GM23248 (cell line): Measurements from ENCODE around the gene LPAR1. TPM values are rescaled to one million over a fixed set of nuclear protein-coding genes. Genes with fewer than 3 reads are reported as not detected.

Experiments used
- DNase-seq: peaks from one replicate; pipeline ENCODE4 v3.0.0-alpha.2; 2015
- H2AFZ ChIP-seq: fragments of 200-600 bp; sonication (generic); 2 replicates; pipeline ENCODE4 v1.6.1; 2016; ENCODE audit warnings: antibody characterized with exemption
- H3F3A ChIP-seq: fragments of 200-600 bp; sonication (generic); 2 replicates; pipeline ENCODE4 v1.6.1; 2016; ENCODE audit warnings: mild to moderate bottlenecking, antibody characterized with exemption, mixed run types; ENCODE audit not compliant: insufficient read depth
- H3K27ac ChIP-seq: fragments of 200-600 bp; sonication (generic); 2 replicates; pipeline ENCODE4 v1.5.1; 2016; ENCODE audit warnings: mild to moderate bottlenecking
- H3K27me3 ChIP-seq: fragments of 200-600 bp; sonication (generic); replicated peaks from 2 replicates; pipeline ENCODE4 v1.6.1; 2016; ENCODE audit warnings: mild to moderate bottlenecking; ENCODE audit not compliant: insufficient read depth
- H3K36me3 ChIP-seq: fragments of 200-600 bp; sonication (generic); 2 replicates; pipeline ENCODE4 v1.6.1; 2016; ENCODE audit warnings: low read depth, mild to moderate bottlenecking
- H3K4me1 ChIP-seq: fragments of 200-600 bp; sonication (generic); 2 replicates; pipeline ENCODE4 v1.6.1; 2016; ENCODE audit warnings: mild to moderate bottlenecking; ENCODE audit not compliant: insufficient read depth
- H3K4me2 ChIP-seq: fragments of 200-600 bp; sonication (generic); one replicate; pipeline ENCODE4 v1.6.1; 2016; ENCODE audit warnings: mild to moderate bottlenecking; ENCODE audit not compliant: unreplicated experiment
- H3K4me3 ChIP-seq: fragments of 200-600 bp; sonication (generic); 2 replicates; pipeline ENCODE4 v1.5.1; 2016; ENCODE audit warnings: mild to moderate bottlenecking
- H3K79me2 ChIP-seq: fragments of 200-600 bp; sonication (generic); 2 replicates; pipeline ENCODE4 v1.6.1; 2016; ENCODE audit warnings: mild to moderate bottlenecking; ENCODE audit not compliant: insufficient read depth
- H3K9ac ChIP-seq: fragments of 200-600 bp; sonication (generic); 2 replicates; pipeline ENCODE4 v1.6.1; 2016; ENCODE audit warnings: mild to moderate bottlenecking
- H3K9me2 ChIP-seq: fragments of 200-600 bp; sonication (generic); 2 replicates; pipeline ENCODE4 v1.6.1; 2016; ENCODE audit warnings: mixed run types, mild to moderate bottlenecking, moderate library complexity; ENCODE audit not compliant: insufficient read depth
- H3K9me3 ChIP-seq: fragments of 200-600 bp; sonication (generic); one replicate; pipeline ENCODE4 v1.6.1; 2017; ENCODE audit warnings: low read depth
- H4K20me1 ChIP-seq: fragments of 200-600 bp; sonication (generic); 2 replicates; pipeline ENCODE4 v1.6.0; 2016; ENCODE audit not compliant: insufficient read depth
- EZH2 ChIP-seq: fragments of 200-600 bp; sonication (generic); IDR thresholded peaks from 2 replicates; pipeline ENCODE4 v1.6.1; 2018; ENCODE audit warnings: antibody characterized with exemption, mild to moderate bottlenecking; ENCODE audit not compliant: insufficient read depth, poor library complexity, severe bottlenecking
- EZH2phosphoT487 ChIP-seq: fragments of 200-600 bp; sonication (generic); IDR thresholded peaks from 2 replicates; pipeline ENCODE4 v1.6.1; 2018; ENCODE audit warnings: antibody characterized with exemption, moderate library complexity, mild to moderate bottlenecking, low read depth; ENCODE audit not compliant: insufficient read depth
- WGBS, 2 experiments: methylation state at CpG; one replicate each; pipeline ENCODE4 v1.1.6; 2015 to 2017; ENCODE audit warnings: low lambda C conversion rate in 2 of 2, low coverage in 1 of 2; ENCODE audit errors: missing lambda C conversion rate in 2 of 2; 5-methylcytosine and 5-hydroxymethylcytosine counted together
- in situ Hi-C: fragments of 300-500 bp; cut with MboI; formaldehyde crosslinking; loops from 2 replicates; pipeline ENCODE4 v1.15.0; 2020
- polyA plus RNA-seq: library from polyadenylated mRNA; unstranded; fragments of >200 nt; fragmentation: Nextera tagmentation; extraction: Ambion mirVana; gene quantifications from 2 replicates; pipeline ENCODE4 v1.2.1, GENCODE V29; 2016
- total RNA-seq: library from RNA; depleted of rRNA; stranded (reverse); fragments of >200 nt; shearing (Covaris generic); gene quantifications from 2 replicates; pipeline ENCODE4 v1.2.3, GENCODE V29; 2014

Gene LPAR1
- total and polyA plus RNA-seq, 2 experiments from 2014 or later, result 40.1 to 90.8 TPM

GRCh38 chr9:111074395-111074794 lies 36.1 kb upstream of the LPAR1 start:
- Histone ChIP-seq H3K4me1 (no peaks in the 10 kb centered on the region), H3K9me3 (no peaks in the 10 kb centered on the region), H3K36me3 (no peaks in the 10 kb centered on the region), H3F3A (no peaks in the 10 kb centered on the region), H3K27me3 (no peaks in the 10 kb centered on the region), H3K79me2 (no peaks in the 10 kb centered on the region), H3K9ac (no peak overlapping the region), H4K20me1 (no peaks in the 10 kb centered on the region), H3K27ac (no peak overlapping the region), H3K4me2 (no peak overlapping the region), H2AFZ (no peak overlapping the region), H3K9me2 (no peaks in the 10 kb centered on the region), H3K4me3 (no peak overlapping the region)
- in situ Hi-C loops, result no loop called here
- DNase-seq, result no peak
- WGBS, 2 experiments, result 92 to 95% methylated on average over 3 of the region's 3 CpGs
- TF ChIP-seq EZH2, result no peak
- TF ChIP-seq EZH2phosphoT487, result no peak

DNA sequence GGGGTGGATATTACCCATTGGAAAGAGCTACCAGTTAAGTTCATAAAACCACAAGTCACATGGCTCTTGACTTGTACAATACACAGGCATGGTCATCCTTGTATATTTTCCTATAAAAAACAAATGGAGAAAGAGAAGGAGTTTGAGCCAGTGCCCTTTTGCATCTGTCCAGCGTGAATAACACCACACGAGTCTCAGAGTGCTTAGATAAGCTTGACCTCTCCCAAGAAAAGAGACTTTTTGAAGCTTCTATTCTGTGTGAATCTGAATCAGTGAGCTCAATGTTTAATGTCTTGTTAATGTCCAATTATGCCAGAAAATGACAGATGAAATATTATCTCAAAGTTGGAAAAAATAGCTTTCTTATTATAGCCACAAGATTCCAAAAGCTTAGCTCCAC lies 30.9 kb upstream of the LPAR1 start:
- no peaks in the 10 kb centered on the region for H3K27me3 ChIP-seq
- no peak for DNase-seq
- no peaks in the 10 kb centered on the region for H3K79me2 ChIP-seq
- peaks cover 24% of the 10 kb centered on the region for H3F3A ChIP-seq
- 72 to 80% methylated on average over 2 of the region's 2 CpGs for WGBS, 2 experiments
- H3K9ac ChIP-seq, result peak overlapping the region; percentile 76; the same call in 1 of the 2 replicates
- H3K4me3 ChIP-seq, result no peak overlapping the region
- no peak for TF ChIP-seq EZH2phosphoT487
- TF ChIP-seq EZH2, result no peak
- H3K4me2 ChIP-seq, result no peak overlapping the region
- H3K9me2 ChIP-seq, result no peaks in the 10 kb centered on the region
- H3K4me1 ChIP-seq, result peaks cover 28% of the 10 kb centered on the region
- H3K36me3 ChIP-seq, result no peaks in the 10 kb centered on the region
- peak overlapping the region; percentile 83; the same call in 1 of the 2 replicates for H3K27ac ChIP-seq
- in situ Hi-C loops, result no loop called here
- H3K9me3 ChIP-seq, result no peaks in the 10 kb centered on the region
- no peaks in the 10 kb centered on the region for H4K20me1 ChIP-seq
- H2AFZ ChIP-seq, result peak overlapping the region; percentile 83; the same call in 1 of the 2 replicates

GRCh38 chr9:111068771-111069170 lies 30.5 kb upstream of the LPAR1 start:
- Histone ChIP-seq H3K27ac (peak overlapping the region; percentile 83), H3K9me3 (no peaks in the 10 kb centered on the region), H3K27me3 (no peaks in the 10 kb centered on the region), H3K4me3 (peak overlapping the region; percentile 68), H3K4me2 (peak overlapping the region; percentile 95), H3K36me3 (no peaks in the 10 kb centered on the region), H3K4me1 (peaks cover 28% of the 10 kb centered on the region), H3K79me2 (no peaks in the 10 kb centered on the region), H3F3A (peaks cover 24% of the 10 kb centered on the region), H4K20me1 (no peaks in the 10 kb centered on the region), H3K9ac (peak overlapping the region; percentile 76), H3K9me2 (no peaks in the 10 kb centered on the region), H2AFZ (peak overlapping the region; percentile 83)
- in situ Hi-C loops, result no loop called here
- 11 to 13% methylated on average over 4 of the region's 4 CpGs for WGBS, 2 experiments
- DNase-seq, result peak; percentile 76
- TF ChIP-seq EZH2phosphoT487 (no peak), EZH2 (no peak)

DNA sequence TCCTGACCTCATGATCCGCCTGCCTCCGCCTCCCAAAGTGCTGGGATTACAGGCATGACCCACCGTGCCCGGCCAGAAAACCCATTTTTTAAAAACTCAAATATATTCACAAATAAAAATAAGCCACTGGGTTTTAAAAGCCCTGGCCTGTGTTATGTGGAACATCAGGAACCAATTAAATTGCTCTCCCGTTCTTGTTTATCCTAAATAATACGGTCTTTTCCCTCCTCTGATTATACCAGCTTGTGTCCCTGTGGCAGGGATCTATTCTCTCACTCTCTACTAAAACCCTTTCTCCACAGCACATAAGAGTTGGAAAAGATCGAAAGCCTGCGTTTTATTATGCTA lies 30.1 kb upstream of the LPAR1 start:
- H3K9me2 ChIP-seq, result no peaks in the 10 kb centered on the region
- peaks cover 24% of the 10 kb centered on the region for H3F3A ChIP-seq
- DNase-seq, result peak; percentile 45
- H3K9ac ChIP-seq, result peak overlapping the region; percentile 76
- H3K4me3 ChIP-seq, result peak overlapping the region; percentile 68
- H3K79me2 ChIP-seq, result no peaks in the 10 kb centered on the region
- H3K27me3 ChIP-seq, result no peaks in the 10 kb centered on the region
- WGBS, 2 experiments, result 2 to 3% methylated on average over 8 of the region's 8 CpGs
- peak overlapping the region; percentile 95 for H3K4me2 ChIP-seq
- in situ Hi-C loops, result no loop called here
- no peaks in the 10 kb centered on the region for H4K20me1 ChIP-seq
- TF ChIP-seq EZH2 (no peak), EZH2phosphoT487 (no peak)
- peak overlapping the region; percentile 83 for H2AFZ ChIP-seq
- peak overlapping the region; percentile 83 for H3K27ac ChIP-seq
- no peaks in the 10 kb centered on the region for H3K36me3 ChIP-seq
- no peaks in the 10 kb centered on the region for H3K9me3 ChIP-seq
- peaks cover 28% of the 10 kb centered on the region for H3K4me1 ChIP-seq

DNA sequence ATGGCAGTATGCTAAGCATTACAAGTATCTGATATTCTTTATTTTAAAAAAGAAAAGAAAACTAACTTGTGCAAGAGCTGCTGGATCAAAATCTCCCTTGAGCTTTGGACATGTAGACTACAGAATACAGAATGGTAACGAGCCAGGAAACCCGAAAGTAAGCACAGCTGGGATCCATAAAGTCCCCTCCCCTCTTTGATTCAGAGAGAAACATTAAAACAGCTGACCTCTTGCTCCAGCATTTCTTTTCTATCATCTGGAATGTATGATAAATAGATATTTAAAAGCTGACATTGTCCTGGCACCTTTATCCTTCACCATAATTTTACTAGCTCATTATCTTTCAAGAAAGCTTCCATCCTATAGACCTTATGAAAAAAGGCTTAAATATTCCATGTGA lies 28.2 kb upstream of the LPAR1 start:
- Histone ChIP-seq H4K20me1 (no peaks in the 10 kb centered on the region), H3K36me3 (no peaks in the 10 kb centered on the region), H3K4me2 (peak overlapping the region; percentile 95), H2AFZ (0 out of 2 replicates have a peak overlapping the region, but pooled peaks have one; percentile 8), H3K9me2 (no peaks in the 10 kb centered on the region), H3K9me3 (no peaks in the 10 kb centered on the region), H3K79me2 (no peaks in the 10 kb centered on the region), H3K4me3 (no peak overlapping the region), H3K9ac (no peak overlapping the region), H3K27ac (no peak overlapping the region), H3K27me3 (no peaks in the 10 kb centered on the region), H3K4me1 (peaks cover 28% of the 10 kb centered on the region), H3F3A (peaks cover 24% of the 10 kb centered on the region)
- DNase-seq, result no peak
- 23 to 34% methylated on average over 2 of the region's 2 CpGs for WGBS, 2 experiments
- in situ Hi-C loops, result no loop called here
- TF ChIP-seq EZH2 (no peak), EZH2phosphoT487 (no peak)
